Stimulated activated CD4-positive, alpha-beta T cell treated with anti-CD3 and anti-CD28 coated beads, Interleukin-15, amount 100 ng/mL, for 1 hour (primary cell): ENCODE data around the gene MUC20.
"Not testable (repeated sequence)": the region's sequence is repeated elsewhere in the genome, so short reads cannot be mapped to it uniquely, and the experiment has no call there.

ENCODE experiments used
- DNase-seq, 2 donors: peaks; one replicate each; pipeline ENCODE4 v3.0.0-alpha.2; 2020; ENCODE audit warnings: low read depth in 1 of 2, low spot score in 1 of 2

Gene MUC20

GRCh38 chr3:195710126-195710905 lies 10.5 kb upstream of the MUC20 start:
- not testable (repeated sequence) for DNase-seq

DNA sequence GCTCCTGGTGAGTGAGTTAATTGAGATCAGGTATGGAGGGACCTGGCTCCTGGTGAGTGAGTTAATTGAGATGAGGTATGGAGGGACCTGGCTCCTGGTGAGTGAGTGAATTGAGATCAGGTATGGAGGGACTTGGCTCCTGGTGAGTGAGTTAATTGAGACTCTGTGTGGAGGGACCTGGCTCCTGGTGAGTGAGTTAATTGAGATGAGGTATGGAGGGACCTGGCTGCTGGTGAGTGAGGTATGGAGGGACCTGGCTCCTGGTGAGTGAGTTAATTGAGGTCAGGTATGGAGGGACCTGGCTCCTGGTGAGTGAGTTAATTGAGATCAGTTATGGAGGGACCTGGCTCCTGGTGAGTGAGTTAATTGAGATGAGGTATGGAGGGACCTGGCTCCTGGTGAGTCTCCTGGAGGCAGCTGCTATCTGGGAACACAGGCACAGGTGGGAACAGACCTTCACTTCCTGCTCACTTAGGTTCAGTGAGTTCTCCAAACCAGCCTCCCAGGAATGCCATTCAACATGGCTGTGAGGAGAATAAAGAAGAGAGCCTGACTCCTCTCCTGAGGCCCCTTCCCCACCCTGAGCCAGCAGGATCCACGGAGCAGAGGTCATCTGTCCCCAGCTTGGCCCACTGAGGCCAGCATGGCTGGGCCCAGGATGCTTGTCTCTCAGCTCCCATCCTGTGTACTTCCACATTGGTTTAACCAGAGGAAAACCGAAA lies 9.5 kb upstream of the MUC20 start:
- DNase-seq: not testable (repeated sequence)

GRCh38 chr3:195711813-195712534 lies 8.8 kb upstream of the MUC20 start:
- DNase-seq: no peak

DNA sequence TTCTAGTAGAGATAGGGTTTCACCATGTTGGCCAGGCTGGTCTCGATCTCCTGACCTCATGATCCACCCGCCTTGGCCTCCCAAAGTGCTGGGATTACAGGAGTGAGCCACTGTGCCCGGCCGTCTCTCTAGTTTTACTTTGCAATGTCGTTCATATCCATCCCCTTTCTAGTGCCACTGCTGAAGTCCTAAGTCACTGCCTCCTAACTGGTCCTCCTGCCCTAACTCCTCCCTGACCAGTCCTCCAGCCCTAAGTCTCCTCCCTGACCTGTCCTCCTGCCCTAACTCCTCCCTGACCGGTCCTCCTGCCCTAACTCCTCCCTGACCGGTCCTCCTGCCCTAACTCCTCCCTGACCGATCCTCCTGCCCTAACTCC lies 8.3 kb upstream of the MUC20 start:
- DNase-seq: not testable (repeated sequence)

- DNase-seq: not testable (repeated sequence)
Measured at GRCh38 chr3:195713150-195713549, 7.6 kb upstream of the MUC20 start.

- DNase-seq: no peak
Measured at GRCh38 chr3:195714380-195715011, 6.3 kb upstream of the MUC20 start.

GRCh38 chr3:195715134-195715533 lies 5.6 kb upstream of the MUC20 start:
- DNase-seq: no peak

GRCh38 chr3:195715583-195716266 lies 5.1 kb upstream of the MUC20 start:
- DNase-seq: no peak

DNA sequence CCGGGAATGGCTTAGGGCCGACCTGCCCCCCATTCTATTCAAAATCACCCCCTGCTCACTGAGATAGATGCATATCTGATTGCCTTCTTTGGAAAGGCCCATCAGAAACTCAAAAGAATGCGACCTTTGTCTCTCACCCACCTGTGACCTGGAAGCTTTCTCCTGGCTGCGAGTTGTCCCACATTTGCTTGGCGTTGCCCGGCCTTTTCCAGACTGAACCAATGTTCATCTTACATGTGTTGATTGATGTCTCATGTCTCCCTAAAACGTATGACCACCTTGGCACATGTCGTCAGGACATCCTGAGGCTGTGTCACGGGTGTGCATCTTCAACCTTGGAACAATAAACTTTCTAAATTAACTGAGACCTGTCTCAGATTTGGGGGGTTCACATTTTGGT lies 3.4 kb upstream of the MUC20 start:
- DNase-seq: no peak

DNA sequence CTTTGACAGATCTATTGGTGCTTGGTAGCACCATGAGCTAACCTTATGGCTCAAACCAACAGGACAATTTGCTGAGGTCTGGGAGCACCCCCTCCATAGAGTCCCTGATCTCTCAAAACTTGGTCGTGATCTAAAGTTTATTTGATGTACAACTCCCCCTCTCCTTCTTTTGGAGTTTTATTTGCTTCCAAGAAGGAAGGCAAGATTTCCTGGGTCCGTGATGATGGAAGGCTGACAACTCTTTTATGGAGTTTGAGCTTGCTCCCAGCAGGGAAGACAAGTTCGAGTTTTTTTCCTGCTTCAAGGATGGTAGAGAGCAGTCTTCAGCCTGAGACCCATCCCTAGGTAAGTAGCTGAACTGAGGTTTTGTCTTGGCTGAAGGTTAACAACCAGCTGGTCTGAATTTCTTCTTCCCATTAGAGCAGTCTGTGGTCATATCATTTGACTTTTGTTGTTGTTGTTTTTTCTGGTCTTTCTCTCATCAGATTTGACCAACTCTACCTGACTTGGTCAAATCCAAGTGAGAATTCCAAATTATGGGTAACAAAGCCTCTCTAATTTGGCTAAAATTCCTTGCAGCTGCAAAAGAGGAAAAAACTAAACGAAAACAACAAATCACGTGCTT lies 2.8 kb upstream of the MUC20 start:
- no peak for DNase-seq

GRCh38 chr3:195718477-195718984 lies 2.2 kb upstream of the MUC20 start:
- no peak for DNase-seq

- DNase-seq: not testable (repeated sequence)
Measured at GRCh38 chr3:195719514-195720254, 1.1 kb upstream of the MUC20 start.

DNA sequence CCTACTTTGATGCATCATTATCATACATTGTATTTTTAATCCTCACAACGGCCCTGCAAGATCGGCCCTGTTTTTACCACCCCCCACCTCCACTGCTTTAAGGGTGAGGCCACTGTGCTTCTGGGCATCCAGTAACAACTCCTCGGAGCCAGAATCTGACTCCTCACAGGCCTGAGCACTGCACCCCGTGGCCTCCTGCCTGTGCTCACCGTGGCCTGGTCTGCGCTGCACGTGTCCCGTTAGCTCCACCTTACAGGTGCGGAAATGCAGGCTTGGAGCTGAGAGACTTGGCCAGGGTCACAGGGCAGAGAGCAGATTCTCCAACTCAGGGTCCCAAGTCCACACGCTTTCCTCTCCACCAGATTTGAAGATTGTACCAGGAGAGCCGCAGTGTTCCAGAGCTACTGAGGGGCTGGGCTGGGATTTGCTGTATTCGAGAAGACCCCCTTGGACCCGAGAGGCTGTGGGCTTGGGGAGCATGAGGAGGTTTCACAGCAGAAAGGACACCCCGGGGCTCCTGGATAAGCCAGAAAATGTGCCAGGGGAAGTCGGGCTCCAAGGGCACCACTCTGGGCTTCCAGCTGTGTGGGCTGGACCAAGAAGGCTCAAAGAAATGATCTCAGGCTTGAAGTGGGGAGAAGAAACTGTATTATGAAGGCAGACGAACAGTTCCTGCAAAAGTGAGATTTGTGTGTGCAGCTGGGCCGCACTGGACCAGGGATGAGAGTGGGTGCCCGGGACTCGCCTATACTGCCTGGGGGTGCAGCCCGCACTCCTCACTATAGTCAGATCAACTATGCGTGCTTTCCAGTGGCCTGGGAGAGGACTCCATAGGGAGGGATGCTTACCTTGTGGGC lies 1.6 kb downstream of the MUC20 start:
- not testable (repeated sequence) for DNase-seq

DNA sequence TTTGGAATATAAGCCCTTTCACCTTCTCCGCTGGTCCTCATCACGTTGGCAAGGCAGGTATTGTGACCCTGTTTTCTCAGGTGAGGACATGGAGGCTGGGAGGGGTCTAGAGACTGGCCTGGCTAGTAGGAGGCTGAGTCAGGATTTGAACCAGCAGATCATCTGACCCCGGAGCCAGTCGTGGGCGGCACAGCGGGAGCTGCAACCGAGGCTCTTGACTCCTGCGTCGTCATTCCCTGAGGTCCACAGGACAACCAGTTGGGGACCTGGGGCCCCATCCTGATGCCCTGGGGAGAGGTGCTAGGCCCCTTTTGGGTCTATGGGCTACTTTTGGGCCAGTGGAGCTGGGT lies 2.2 kb downstream of the MUC20 start:
- DNase-seq: not testable (repeated sequence)

- not testable (repeated sequence) for DNase-seq
Measured at GRCh38 chr3:195724363-195724762, 3.6 kb downstream of the MUC20 start.

- DNase-seq: not testable (repeated sequence)
Measured at GRCh38 chr3:195725916-195726740, 5.3 kb downstream of the MUC20 start.

GRCh38 chr3:195727606-195728195 lies 6.9 kb downstream of the MUC20 start:
- DNase-seq: no peak
